Pulmonary artery endothelial cell (primary cell): Measurements from ENCODE around the gene NOX4. TPM values are rescaled to one million over a fixed set of nuclear protein-coding genes. Genes with fewer than 3 reads are reported as not detected.
A peak's percentile ranks its signal among the peaks of the same experiment; 100 is the strongest.
"Not testable (repeated sequence)": the region's sequence is repeated elsewhere in the genome, so short reads cannot be mapped to it uniquely, and the experiment has no call there.

Experiments used
- DNase-seq: peaks from one replicate; pipeline ENCODE4 v3.0.0-alpha.2; 2011; ENCODE audit warnings: low read depth, low spot score
- total RNA-seq: library from RNA; depleted of rRNA; stranded (reverse); fragments of >200 nt; gene quantifications from 2 replicates; pipeline ENCODE4 v1.2.3, GENCODE V29; 2014

Gene NOX4
- total RNA-seq, 1 donor from 2014 or later = 17.1 TPM

- not testable (repeated sequence) for DNase-seq
These were observed 108.2 kb downstream of the NOX4 start for GRCh38 chr11:89382986-89383385.

DNA sequence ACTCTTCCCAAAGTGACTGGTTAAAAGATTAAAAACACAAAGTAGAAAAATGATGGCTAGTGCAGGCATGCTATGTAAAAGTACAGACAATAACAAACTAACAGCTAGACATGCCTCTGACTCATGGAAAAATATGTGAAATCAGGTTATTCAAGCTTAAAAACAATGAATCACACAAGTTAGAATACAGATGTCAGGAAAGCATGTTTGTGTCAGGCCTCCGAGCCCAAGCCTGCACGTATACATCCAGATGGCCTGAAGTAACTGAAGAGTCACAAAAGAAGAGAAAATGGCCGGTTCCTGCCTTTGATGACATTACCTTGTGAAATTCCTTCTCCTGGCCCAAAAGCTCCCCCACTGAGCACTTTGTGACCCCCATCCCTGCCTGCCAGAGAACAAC lies 110.1 kb downstream of the NOX4 start:
- DNase-seq = peak; percentile 97

DNA sequence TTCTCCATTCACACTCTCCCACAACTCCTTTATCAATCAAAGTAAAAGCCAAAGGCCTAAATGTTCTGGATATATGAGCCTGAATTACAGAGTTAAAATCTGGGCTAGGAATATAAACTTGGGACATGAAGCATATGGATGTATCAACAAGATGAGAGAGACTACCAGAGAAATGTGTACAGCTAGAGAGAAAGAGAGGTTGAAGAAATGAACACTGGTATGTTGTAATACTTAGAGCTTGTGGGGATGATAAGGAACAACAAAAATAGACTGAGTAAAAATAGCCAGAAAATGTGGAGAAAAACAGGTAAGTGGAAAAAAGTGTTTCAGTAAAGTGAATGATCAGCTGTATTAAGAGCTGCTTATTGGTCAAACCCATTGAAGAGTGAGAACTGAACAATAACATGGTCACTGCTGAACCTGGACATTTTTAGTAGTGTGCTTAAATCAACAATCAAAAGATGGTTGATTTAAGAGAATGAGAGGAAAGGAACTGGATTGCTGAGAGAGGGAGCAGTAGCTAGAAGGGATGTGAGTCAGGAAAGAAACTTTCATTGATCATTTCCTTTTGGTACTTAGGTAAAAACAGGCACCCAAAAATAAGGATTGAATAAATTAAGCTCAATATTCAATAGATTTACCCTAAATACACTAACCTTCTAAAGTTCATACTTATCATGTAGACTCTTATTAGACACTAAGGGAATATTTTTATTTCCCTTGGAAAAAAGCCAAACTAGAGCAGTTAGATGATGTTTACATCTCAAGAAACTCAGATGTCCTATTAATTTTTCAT lies 111.0 kb downstream of the NOX4 start:
- DNase-seq = peak; percentile 78

DNA sequence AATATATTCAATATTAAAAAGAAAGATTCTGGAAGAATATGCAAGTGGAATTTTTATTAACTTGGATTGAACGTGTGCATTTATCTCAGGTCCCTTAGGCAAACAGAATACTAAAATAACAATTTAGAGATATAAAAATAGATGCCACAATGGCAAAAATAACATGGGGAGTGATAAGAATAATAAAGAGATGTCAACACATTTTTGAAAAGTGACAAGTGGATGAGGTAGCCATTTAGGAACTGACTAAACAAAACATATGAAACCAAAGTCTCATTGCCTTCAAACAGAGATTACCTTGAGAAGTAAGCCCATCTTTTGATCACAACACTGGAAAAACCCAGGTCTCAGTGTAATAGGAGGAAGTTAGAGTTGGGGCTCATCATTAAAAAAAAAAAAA lies 112.2 kb downstream of the NOX4 start:
- DNase-seq = not testable (repeated sequence)

GRCh38 chr11:89369356-89369755 lies 121.8 kb downstream of the NOX4 start:
- not testable (repeated sequence) for DNase-seq

GRCh38 chr11:89364856-89365255 lies 126.3 kb downstream of the NOX4 start:
- DNase-seq = not testable (repeated sequence)

DNA sequence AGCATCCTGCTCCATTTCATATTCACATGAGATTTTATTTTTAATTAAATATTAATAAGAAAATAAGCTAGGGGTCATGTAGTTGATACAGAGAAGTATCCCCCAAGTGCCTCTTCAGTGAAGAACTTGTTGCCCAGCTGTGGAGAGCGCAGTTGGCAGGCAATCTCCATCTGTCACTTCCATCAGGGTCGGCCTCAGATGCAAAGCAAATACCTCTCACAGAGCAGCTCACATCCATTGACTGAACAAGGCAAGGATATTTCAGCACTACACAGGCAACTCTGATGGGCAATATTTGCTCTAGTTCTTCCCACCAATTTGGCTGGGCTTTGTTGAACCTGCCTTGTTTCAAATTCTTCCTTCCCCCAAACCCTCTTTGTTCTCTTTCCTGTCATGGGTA lies 129.4 kb downstream of the NOX4 start:
- DNase-seq = no peak

- DNase-seq = not testable (repeated sequence)
These were observed 132.0 kb downstream of the NOX4 start for GRCh38 chr11:89359208-89359607.

DNA sequence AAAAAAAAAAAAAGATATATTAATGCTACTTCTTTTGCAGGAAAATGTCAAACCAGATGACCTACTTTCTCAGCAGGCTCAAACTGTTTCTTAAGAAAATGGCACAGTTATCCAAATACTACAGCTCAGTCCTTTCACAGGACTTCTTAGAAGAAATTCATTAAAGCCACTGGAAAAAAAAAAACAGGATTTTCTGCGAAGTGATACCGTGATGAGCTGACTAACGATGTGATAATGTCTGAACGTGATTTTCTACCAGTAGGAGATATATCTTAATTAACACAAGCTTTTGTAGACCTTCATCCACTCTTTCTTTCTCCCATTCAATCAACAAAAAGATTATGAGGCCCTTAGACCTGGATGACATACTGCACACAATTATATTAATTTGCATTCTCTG lies 132.4 kb downstream of the NOX4 start:
- DNase-seq = no peak

DNA sequence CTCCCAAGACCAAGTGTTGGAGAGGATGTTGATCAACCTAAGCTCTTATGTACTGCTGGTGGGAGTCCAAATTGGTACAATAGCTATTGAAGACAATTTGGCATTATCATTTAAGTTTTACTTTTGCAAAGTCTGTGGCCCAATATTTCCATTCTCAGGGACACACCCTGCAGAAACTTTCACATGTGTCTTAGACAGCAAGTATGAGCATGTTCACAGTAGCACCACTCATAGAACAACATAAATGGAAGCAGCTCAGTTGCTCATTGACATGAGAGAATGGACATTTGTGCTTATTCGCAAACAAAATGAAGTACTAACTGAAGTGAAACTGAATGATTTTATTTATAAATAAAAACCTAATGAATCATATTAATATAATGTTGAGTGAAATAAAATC lies 135.5 kb downstream of the NOX4 start:
- DNase-seq = no peak

DNA sequence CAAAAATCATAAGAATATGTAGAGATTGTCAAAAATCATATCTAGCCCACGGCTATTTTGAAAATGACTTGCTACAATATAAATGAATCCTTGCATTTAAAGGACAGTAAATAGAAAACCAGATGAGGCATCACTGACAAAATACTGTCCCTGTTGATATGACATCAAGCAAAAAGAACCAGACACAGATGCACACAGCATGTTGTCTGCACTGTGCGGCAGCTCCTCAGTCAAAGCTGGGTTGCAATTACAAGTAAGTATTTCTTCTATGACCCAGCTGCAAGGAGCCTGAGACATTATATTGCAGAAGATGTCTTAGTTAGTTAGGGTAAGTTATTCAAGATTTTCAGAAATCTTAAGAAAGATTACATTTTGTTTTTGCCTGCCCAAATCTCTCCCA lies 136.7 kb downstream of the NOX4 start:
- not testable (repeated sequence) for DNase-seq

DNA sequence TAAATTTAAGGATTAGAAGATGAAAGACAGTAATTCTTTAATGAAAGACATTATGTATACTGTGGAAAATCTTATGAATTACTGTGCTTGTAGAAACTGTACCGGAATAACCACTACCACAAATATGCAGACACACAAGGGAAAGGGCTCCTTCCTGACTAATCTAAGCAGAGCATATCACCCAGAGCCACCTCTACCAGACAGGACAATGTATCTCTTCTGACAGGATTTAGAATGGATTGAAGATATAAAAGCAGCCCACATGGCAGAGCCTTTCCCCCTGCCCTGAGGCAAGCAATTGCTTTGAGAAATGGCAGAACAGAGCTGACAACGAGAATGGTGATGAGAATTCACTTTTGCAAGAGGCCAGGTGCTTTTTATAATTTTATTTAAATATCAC lies 144.1 kb downstream of the NOX4 start:
- no peak for DNase-seq

DNA sequence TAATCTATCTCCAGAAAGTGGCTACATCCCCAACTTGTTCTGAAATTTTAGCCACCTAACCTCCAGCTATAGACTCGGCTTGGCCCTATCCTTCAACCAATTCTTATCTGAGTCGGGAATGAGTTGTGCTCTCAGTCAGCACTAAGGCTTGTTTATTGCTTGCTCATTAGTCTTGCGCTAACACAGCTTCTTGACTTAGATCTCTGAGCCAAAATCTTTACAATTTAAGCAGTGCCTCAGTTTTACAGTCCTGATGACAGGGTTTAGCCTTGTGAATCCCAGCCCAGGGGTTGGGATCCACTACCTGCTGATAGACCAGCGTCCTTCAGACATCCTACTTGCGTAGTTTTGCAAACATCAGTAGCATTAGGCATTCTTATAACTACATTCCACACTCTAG lies 144.6 kb downstream of the NOX4 start:
- no peak for DNase-seq

DNA sequence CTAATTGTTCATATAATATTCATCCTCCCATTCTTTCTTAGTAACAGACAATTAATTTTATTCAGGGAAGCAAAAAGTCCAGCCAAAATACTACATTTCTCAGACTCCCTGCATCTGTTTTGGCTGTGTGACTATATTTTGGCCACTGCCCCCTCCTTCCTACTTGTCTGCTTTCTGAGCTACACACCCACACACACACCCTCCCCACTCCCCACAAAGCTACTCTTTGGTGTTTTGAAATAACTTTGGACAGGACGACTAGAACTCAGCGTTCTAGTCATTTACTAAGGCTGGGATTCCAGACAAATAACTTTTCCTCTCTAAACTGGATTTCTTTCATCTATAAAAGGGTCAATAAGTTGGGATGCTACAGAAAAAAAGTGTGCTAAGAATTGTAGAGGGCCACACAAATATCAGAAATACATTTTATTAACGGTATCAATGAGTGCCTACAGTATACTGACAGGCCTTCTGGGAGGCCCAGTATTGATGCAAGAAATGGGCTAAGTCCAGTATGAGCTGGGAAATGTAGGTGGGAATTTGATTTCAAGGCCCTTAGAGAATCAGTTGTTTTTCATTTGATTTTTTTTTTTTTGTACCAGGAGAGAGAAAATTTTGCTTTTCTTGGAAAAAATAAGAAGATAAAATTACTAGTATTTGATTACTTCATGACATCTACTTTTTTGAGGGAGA lies 148.1 kb downstream of the NOX4 start:
- DNase-seq = not testable (repeated sequence)

GRCh38 chr11:89340450-89340849 lies 150.7 kb downstream of the NOX4 start:
- DNase-seq = not testable (repeated sequence)

GRCh38 chr11:89338073-89338472 lies 153.1 kb downstream of the NOX4 start:
- peak; percentile 27 for DNase-seq

DNA sequence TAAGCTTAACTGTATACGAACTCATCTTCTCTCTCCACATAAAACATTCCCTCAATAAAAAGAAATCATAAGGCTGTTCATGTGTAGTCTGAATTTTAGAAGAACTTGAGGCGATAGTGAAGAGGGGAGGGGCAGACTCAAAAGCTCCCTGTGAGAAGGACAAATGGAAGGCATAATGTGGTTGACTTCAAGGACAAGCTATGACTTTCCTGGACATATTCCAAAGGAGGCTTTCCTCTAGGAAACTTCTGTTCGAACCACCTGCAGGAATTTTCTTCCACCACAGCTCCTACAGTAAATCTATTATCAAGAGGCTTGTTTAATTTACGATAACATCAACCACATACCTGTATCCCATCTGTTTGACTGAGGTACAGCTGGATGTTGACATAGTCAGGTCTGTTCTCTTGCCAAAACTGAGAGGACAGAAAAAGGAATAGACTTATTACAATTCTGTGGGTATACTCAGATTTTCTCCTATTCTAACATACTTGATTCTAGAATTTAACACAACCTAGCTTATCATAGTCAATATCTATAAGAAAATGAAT lies 154.0 kb downstream of the NOX4 start:
- peak; percentile 8 for DNase-seq

DNA sequence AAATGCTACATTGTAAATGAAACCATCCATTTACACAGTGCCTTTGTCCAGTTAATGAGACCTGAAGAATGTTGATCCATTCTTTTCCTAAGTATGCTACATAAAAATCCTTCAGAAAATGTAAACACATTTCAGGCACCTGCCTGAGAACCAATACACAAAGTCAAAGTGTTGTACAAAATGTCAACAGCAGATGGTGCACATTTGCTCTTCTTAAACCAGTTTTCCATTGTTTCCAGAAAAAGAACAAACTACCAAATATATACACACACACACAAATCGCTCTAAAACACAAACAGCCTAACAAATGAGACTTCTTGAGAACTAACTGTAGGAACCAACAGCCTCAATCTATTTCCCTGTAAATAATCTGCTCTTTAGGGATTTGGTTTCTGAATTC lies 157.5 kb downstream of the NOX4 start:
- DNase-seq = peak; percentile 5

DNA sequence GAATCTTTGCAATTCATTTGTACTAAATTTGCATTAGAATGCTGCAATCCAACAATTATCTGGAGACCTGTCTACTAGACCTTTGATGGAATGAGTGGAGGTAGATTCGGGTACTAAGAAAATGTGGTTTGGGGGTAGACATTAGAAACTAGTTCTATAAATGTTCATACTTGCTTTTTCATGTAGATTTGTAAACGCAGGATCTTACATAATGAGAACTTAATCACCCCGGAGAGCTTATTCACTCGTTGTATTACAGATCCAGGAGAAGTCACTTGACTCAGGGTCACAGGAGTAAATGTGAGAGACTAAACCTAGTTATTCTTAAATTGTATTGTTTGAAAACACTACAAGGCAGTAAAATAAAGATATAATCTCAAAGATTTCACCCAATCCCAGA lies 159.2 kb downstream of the NOX4 start:
- not testable (repeated sequence) for DNase-seq

DNA sequence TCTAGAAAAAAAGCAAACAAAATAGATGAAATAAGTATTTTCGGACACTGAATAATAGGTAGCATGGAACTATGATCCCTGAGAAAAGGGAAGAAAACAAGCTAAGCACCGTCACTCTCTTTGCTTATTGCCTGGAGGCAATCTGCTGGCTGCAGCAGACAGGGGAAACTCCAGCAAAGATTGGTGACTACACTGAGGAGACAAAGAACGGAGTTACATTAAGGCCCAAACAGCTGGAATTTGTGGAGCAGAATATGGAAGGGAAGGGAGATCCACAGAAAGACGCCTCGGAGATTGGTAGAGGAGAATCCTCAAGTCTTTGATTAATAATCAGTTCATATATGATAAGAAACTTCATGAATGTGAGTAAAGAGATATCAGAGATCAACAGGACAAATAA lies 163.3 kb downstream of the NOX4 start:
- DNase-seq = no peak

GRCh38 chr11:89321401-89321800 lies 169.8 kb downstream of the NOX4 start:
- DNase-seq = no peak

DNA sequence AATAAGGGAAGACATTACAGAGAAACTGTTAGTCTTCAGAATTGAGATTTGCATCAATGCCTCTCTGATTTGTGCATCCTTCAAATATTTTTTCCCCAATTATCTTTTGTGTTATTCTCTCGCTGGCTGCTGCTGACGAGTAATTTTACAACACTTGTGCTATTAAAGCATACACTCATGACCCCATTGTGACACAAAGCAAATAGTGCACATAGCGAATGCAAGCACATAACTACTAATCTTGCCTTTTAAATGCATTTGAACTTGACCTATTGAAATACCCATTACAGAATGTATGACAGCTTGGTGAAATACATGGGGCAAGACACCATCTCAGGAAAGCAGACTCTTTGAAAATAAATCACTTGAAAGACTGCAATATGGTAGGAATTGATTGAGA lies 180.6 kb downstream of the NOX4 start:
- not testable (repeated sequence) for DNase-seq
